ENCODE results near the gene TMEM176B.

TMEM176B gene

GRCh38 chr7:150799741-150800580, at the start of gene TMEM176B:
TMEM176B (minus strand) TSS chr7:150800364; CDS start chr7:150796569, 3,795 bp downstream.
- DNase-seq = no peak

DNA sequence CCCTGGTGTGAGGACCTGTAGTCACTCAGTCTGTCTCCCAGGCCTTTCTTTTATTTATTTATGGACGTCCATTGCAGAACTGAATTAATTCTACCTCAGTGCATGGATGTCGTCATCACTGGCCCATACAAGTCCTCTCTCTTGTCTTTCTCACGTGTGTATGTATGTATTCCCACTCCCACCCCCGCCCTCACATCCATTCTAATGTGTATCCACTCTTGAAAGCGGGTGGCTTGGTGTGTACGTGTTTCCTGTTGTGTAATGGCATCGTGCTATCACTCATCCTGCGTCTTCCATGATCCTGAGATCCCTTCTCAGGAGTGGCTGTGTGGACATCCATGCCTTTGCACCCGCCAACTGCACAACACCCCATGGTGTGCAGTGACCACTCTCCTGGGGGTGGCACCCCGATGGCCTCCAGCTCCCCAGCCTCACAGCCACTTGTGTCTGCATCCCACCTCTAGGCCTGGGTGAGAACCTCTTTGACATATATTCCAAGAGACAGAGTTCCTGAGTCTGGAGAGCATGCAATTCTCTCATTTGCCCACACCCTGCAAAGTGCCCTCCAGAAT, 49.1 kb upstream of the TMEM176B start:
- DNase-seq = no peak

DNA sequence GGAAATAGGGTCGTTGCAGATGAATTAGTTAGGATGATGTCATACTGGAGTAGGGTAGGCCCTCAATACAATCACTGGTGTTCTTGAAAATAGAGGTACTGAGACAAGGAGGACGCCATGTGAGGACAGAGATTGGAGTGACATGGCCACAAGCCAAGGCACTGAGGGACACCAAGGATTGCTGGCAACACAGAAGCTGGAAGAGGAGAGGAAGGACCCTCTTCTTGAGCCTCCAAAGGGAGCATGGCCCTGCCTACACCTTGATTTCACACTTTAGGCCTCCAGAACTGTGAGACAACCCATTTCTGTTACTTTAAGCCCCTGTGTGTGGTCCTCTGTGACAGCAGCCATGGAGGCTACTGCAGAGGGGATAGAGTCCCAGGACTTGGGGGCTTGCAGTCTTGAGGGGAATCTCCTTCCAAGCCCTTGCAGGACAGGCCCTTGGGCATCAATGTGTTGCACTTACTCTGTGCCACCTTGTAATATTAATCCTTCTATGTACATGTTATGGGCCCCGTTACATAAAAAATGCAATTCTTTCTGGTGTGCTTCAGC, 48.5 kb upstream of the TMEM176B start:
- DNase-seq = no peak

- no peak for DNase-seq
Observed at GRCh38 chr7:150848111-150848510, 47.9 kb upstream of the TMEM176B start.

DNA sequence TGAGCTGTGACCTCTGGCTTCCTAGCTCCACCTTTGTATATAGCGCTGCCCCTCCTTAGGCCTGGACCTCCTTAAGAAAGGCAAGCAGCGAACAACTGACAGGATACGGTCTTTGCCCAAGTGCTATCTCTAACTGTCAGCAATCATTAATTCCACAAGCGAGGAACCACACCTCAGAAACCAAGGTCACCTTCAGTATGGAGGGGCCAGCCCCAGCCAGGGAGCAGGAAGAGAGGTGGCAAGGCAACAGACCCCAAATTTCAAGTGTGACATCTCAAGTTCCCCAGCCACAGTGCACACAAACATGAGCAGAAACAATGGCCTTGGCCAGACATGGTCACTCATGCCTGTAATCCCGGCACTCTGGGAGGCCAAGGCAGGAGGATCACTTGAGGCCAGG, 47.4 kb upstream of the TMEM176B start:
- no peak for DNase-seq

- DNase-seq = no peak
Observed at GRCh38 chr7:150846291-150847115, 46.3 kb upstream of the TMEM176B start.

DNA sequence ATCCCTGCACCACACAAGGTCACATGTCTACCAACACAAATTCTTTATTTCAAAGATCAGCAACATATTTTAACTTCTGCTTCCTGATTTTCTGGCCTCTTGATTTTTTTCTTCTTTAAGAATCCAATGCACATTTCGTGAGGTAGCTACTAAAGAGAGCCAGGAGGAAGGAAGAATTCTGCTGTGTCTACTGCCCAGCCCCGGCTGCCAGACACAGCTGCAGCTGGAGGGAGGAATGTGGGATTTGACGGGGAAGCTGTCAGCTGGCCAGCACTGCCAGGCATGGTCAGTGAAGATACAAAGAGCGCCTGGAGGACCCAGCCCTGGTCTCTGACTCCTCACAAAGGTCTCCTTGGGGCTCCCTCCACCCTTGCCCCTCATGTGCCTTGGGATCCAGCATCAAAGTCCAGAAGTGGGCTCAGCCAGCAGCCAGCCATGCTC, 45.3 kb upstream of the TMEM176B start:
- no peak for DNase-seq

- DNase-seq = no peak
Observed at GRCh38 chr7:150842716-150843115, 42.6 kb upstream of the TMEM176B start.

- DNase-seq = no peak
Observed at GRCh38 chr7:150842018-150842417, 41.9 kb upstream of the TMEM176B start.

GRCh38 chr7:150838965-150839650, 38.9 kb upstream of the TMEM176B start:
- DNase-seq = peak; percentile 16

- DNase-seq = no peak
Observed at GRCh38 chr7:150835702-150836280, 35.6 kb upstream of the TMEM176B start.

DNA sequence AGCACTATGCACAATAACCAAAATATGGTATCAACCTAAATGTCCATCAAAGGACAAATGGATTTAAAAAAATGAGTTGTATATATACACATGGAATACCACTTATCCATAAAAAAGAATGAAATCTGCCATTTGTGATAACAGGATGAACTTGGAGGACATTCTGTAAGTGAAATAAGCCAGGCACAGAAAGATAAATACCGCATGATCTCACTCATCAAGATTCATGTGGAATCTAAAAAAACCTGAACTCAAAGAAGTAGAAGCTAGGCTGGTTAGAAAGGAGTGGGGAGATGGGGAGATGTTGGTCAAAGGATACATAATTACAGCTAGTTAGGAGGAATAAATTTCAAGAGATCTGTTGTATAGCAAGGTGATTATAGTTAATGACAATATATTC, 34.9 kb upstream of the TMEM176B start:
- no peak for DNase-seq

- no peak for DNase-seq
Observed at GRCh38 chr7:150831851-150832250, 31.7 kb upstream of the TMEM176B start.

DNA sequence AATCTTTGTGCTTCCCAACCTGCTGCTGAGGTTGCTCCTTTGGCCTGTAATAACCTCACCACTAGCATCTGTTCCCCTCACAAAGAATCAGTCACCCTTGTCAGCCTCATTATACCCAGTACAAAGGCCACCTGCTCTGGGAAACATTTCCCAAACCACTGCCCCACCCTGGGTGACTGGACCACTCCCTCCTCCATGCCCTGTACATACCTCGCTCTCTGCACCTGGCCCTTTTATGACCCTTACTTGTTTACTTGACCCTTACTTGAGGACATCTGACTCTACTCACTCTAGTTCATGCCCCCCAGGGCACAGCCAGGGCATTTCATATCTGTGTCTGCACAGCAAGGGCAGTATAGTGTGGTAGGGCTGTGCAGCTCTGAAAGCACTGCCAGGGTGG, 30.8 kb upstream of the TMEM176B start:
- DNase-seq = no peak

GRCh38 chr7:150829426-150829825, 29.3 kb upstream of the TMEM176B start:
- DNase-seq = no peak

DNA sequence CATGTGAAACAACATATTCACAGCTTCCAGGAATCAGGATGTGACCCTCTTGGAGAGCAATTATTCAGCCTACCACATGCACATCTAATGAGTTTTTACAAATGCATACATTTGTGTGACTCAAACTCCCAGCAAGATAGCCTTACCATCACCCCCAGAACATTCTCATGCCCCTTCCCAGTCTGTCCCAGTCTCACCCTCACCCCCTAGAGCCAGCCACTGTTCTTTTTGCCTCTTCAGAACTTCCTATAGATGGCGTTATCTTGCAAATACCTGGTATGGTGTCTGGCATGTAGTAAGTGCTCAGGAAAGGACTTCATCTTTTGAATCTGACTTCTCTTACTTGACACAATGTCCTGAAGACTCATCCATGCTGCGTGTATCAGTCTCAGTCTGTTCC, 28.2 kb upstream of the TMEM176B start:
- no peak for DNase-seq

- DNase-seq = no peak
Observed at GRCh38 chr7:150826061-150826849, 26.1 kb upstream of the TMEM176B start.

DNA sequence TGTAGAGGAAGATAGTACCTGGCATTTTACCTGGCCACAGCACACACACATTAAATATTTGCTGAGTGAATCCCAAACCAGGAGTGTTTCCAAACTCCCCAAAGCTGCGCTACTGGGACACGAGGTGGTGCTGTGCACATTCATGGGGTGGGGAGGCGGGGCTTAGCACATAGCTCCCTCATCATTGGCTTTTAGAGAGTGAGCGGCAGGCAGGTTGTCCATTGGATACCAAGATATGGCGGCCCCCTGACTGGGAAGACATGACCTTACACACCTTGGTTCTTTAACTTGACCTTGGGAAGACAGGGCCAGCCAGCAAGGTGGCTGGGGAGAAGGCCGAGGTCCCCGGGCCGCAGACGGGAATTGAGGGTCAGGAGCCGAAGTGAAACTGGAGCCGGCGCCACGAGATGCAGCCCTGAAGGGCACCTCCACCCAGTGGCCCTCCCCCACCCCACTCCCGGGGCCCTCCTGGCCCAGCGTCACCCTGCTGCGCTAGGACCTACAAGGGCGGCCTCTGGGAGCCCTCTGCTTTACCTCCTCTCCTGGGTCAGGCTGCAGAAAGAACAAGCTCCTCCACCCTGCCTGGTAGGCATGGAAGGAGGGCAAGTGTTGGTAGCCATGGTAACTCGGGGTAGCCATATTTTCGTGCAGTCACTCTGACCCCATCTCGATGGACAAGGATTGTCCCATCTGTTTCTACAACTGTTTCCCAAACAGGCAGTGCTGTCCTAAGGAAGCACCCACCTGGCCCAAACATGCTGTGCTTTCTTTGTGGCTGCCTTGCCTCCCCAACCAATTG, 24.4 kb upstream of the TMEM176B start:
- DNase-seq = no peak

GRCh38 chr7:150823484-150824126, 23.4 kb upstream of the TMEM176B start:
- no peak for DNase-seq

DNA sequence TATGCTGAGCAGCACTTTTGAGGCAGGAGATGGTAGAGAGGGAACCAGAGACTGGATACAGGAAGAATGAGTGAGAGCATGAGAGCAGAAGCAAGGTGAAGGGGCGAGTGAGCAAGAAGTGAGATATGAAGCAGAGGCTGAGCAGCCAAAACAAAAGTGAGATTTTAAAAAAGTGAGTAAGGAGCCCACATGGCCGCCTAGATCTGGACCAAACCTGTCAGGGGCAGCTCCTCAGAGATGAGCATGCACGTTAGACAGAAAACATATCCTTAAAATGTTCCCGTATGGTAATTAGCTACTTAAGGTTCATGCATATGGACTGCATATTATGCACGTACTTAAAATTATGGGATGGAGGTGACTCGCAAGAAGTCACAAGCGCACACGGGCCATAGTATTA, 22.9 kb upstream of the TMEM176B start:
- no peak for DNase-seq

Data from DMS79 treated with DMSO at 0.1 percent for 48 hours (cell line).